Colonic mucosa (tissue), 4 donors: Measurements from ENCODE around the gene HPS4. TPM values are rescaled to one million over a fixed set of nuclear protein-coding genes. Genes with fewer than 3 reads are reported as not detected.

ENCODE experiments used
- DNase-seq: peaks from one replicate; pipeline ENCODE4 v3.0.0-alpha.2; 2020
- H3K27ac ChIP-seq: fragments of 200-600 bp; one replicate; pipeline ENCODE4 v1.8.0; 2021
- H3K27me3 ChIP-seq: fragments of 200-600 bp; one replicate; pipeline ENCODE4 v1.8.0; 2021
- H3K36me3 ChIP-seq: fragments of 200-600 bp; one replicate; pipeline ENCODE4 v1.8.0; 2021
- H3K4me1 ChIP-seq: fragments of 200-600 bp; one replicate; pipeline ENCODE4 v1.8.0; 2021; ENCODE audit warnings: mild to moderate bottlenecking
- H3K4me3 ChIP-seq: fragments of 200-600 bp; one replicate; pipeline ENCODE4 v1.8.0; 2021
- H3K9ac ChIP-seq, 2 donors: one replicate each; pipeline ENCODE4 v1.7.0; 2013; ENCODE audit warnings: control low read depth in 2 of 2, low read depth in 2 of 2, low read length in 2 of 2
- H3K9me3 ChIP-seq: fragments of 200-600 bp; one replicate; pipeline ENCODE4 v1.8.0; 2021
- CTCF ChIP-seq: fragments of 200-600 bp; IDR thresholded peaks from one replicate; pipeline ENCODE4 v1.8.0; 2022; ENCODE audit warnings: antibody characterized with exemption, mild to moderate bottlenecking
- intact Hi-C: fragments of 100-400 bp; cut with DNase I; formaldehyde crosslinking; loops from one replicate; pipeline ENCODE4 v1.14.1; 2022
- total RNA-seq, 2 donors: library from RNA; stranded (reverse); fragmentation: NEBNext Ultra II Directional in 1 of 2; extraction: Animal tissue kit (Norgen Biotek cat#: 25700) in 1 of 2; gene quantifications; one replicate each; pipeline ENCODE4 v1.2.1, GENCODE V29; 2021
- donor health status: healthy.
- donor health status: DM: no; HTN: no; CAD: no.
- donor health status: DM: no; HTN: no; CAD: no.

The HPS4 gene
- total RNA-seq, 2 donors from 2014 or later, result 23.8 to 26.3 TPM

GRCh38 chr22:26482161-26482560 is 1.4 kb downstream of the HPS4 start:
- Histone ChIP-seq H3K27ac (no peak overlapping the region), H3K36me3 (no peaks in the 10 kb centered on the region), H3K9me3 (no peaks in the 10 kb centered on the region), H3K27me3 (no peaks in the 10 kb centered on the region), H3K4me3 (no peak overlapping the region), H3K4me1 (peaks cover 9% of the 10 kb centered on the region), H3K9ac (peak overlapping the region in 1 of 2 donors; percentile 16)
- TF ChIP-seq CTCF, result no peak
- intact Hi-C loops, result no loop called here
- DNase-seq, result no peak

DNA sequence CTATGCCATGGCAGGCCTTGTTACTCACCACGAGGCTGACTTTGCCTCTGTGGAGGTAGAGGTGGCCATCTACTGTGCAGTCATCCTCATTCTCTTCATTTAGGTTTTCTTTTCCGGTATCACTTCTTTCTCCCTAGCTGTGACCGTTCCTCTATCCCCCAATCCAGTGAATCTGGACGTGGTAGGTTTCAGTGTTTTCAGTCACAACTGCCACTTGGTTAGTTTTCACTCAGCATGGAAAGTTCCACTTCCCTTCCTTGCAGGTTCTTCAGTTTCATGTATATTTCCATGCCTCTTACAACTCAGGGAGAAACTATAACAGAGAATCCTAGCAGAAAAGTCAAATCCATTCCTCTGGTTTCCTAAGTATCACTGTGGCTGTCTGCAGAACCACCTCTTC is 1.9 kb downstream of the HPS4 start:
- TF ChIP-seq CTCF, result no peak
- no peaks in the 10 kb centered on the region for H3K9me3 ChIP-seq
- H3K4me3 ChIP-seq, result no peak overlapping the region
- H3K9ac ChIP-seq, result peak overlapping the region in 1 of 2 donors; percentile 16
- H3K4me1 ChIP-seq, result peaks cover 9% of the 10 kb centered on the region
- H3K27me3 ChIP-seq, result no peaks in the 10 kb centered on the region
- DNase-seq, result no peak
- H3K36me3 ChIP-seq, result no peaks in the 10 kb centered on the region
- intact Hi-C loops, result no loop called here
- H3K27ac ChIP-seq, result no peak overlapping the region

DNA sequence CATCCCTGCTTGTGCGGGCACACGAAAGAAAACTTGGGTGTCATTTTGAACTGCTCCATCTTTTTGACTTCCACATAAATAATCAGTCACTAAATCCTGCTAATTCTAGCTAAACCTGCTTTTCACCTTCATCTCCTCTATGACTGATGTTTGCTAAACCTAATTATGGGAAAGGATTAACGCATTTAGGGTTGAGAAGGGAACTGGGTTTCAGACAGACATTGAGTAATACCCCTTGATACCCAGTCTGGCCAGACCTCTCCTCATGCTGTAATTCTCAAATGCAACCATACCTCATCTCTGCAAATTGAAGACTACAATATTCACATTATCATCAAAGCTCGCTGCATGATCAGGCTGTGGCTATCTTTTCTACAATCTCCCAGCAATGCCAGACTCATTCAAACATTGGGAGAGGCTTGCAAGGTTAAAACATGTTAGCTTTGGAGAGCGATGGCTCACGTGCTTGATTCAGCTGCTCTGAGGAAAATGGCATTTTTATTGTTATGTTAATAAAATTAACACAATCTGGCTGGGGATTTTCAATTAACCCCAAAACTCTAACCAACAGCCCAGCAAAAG is 2.4 kb downstream of the HPS4 start:
- Histone ChIP-seq H3K27me3 (no peaks in the 10 kb centered on the region), H3K27ac (no peak overlapping the region), H3K9me3 (no peaks in the 10 kb centered on the region), H3K4me3 (no peak overlapping the region), H3K36me3 (no peaks in the 10 kb centered on the region), H3K9ac (no peak overlapping the region), H3K4me1 (peaks cover 9% of the 10 kb centered on the region)
- no peak for TF ChIP-seq CTCF
- DNase-seq, result no peak
- intact Hi-C loops, result no loop called here

DNA sequence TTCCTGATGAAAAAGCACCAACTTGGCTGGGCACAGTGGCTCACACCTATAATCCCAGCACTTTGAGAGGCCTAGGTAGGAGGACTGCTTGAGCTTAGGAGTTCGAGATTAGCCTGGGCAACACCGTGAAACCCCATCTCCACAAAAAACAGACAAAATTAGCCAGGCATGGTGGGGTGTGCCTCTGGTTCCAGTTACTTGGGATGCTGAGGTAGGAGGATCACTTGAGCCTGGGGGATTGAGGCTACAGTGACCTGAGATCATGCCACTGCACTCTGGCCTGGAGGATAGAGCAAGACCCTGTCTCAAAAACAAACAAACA is 3.0 kb downstream of the HPS4 start:
- Histone ChIP-seq H3K36me3 (no peaks in the 10 kb centered on the region), H3K4me1 (peaks cover 9% of the 10 kb centered on the region), H3K4me3 (no peak overlapping the region), H3K9me3 (no peaks in the 10 kb centered on the region), H3K27me3 (no peaks in the 10 kb centered on the region), H3K27ac (peak overlapping the region; percentile 71), H3K9ac (no peak overlapping the region)
- DNase-seq, result no peak
- TF ChIP-seq CTCF, result no peak
- intact Hi-C loops, result no loop called here

DNA sequence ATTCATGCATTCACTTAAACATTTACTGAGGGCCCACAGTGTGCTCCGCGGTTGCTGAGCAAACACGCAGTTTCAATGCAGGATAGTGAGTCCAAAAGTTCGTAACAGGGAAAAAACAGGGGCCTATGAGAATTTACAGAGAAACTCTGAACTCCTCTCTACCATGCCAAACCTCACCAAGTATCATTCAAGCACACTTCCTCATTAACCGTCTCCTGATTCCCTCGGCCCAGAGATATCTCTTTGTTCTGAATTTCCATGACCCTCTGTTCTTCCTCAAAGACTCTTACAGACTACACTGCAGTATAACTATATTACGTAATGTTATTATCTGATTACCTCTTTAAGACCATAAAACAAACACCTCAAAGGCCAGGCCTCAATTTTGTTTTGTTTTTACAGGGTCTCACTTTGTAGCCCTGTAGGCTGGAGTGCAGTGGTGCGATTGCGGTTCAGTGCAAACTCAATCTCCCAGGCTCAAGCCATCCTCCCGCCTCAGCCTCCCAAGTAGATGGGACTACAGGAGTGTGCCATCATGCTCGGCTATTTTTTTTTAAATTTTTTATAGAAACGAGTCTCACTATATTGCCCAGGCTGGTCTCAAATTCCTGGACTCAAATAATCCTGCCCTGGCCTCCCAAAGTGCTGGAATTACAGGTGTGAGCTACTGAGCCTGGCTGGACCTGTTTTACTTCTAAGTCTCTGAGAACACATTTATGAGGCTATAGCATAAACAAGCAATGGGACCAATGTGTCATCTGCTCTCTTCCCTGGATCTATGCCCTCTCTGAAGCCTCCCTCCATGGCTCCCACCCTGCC is 3.6 kb downstream of the HPS4 start:
- Histone ChIP-seq H3K9ac (peak overlapping the region in 1 of 2 donors; percentile 15), H3K36me3 (no peaks in the 10 kb centered on the region), H3K27ac (peak overlapping the region; percentile 71), H3K9me3 (no peaks in the 10 kb centered on the region), H3K4me3 (peak overlapping the region; percentile 17), H3K4me1 (peaks cover 9% of the 10 kb centered on the region), H3K27me3 (no peaks in the 10 kb centered on the region)
- intact Hi-C loops, result no loop called here
- DNase-seq, result peak; percentile 30
- no peak for TF ChIP-seq CTCF
